ENCODE data around the gene TEX11. TPM values are rescaled to one million over a fixed set of nuclear protein-coding genes. Genes with fewer than 3 reads are reported as not detected.

TEX11 gene
- total and polyA plus RNA-seq, 9 of the 15 experiments (the other 6 are each of a cell fraction or from before 2014, with no cell fraction given) = 0.27 to 1.1 (median 0.45) TPM

GRCh38 chrX:70498129-70498528 lies 410.4 kb downstream of the TEX11 start:
- H3K4me3 ChIP-seq = no peak overlapping the region
- H3K9me3 ChIP-seq (replicated peaks; ENCODE audit: control insufficient read depth, insufficient read depth, low read depth, low read length) = no peaks in the 10 kb centered on the region
- TF ChIP-seq KDM1A (IDR thresholded peaks at IDR 0.05) (no peak), NKRF (IDR thresholded peaks at IDR 0.05; ENCODE audit: borderline replicate concordance) (no peak), SMARCB1 (IDR thresholded peaks at IDR 0.05; ENCODE audit: insufficient read length, low read depth) (no peak), SUPT5H (IDR thresholded peaks at IDR 0.05) (no peak), ILK (tag; IDR thresholded peaks at IDR 0.05; ENCODE audit: borderline replicate concordance, low read depth) (no peak), NRF1 (conservative IDR thresholded peaks at IDR 0.05 in 1 of 2, IDR thresholded peaks at IDR 0.05 in 1 of 2) (no peak), PTTG1 (tag; IDR thresholded peaks at IDR 0.05; ENCODE audit: low read depth) (no peak), NCOA6 (IDR thresholded peaks at IDR 0.05) (no peak), EZH2 (IDR thresholded peaks at IDR 0.05; ENCODE audit: borderline replicate concordance, low read depth, low read length) (no peak), SAFB (IDR thresholded peaks at IDR 0.05; ENCODE audit: borderline replicate concordance, low read depth, low read length) (no peak), HDAC8 (tag; IDR thresholded peaks at IDR 0.05) (no peak), ZNF77 (CRISPR knock-in tag; IDR thresholded peaks at IDR 0.05) (no peak), BHLHE40 (IDR thresholded peaks at IDR 0.05; ENCODE audit: low read length) (no peak), ZNF384 (IDR thresholded peaks at IDR 0.05; ENCODE audit: low read depth, low read length) (no peak), POLR2A (conservative IDR thresholded peaks at IDR 0.05) (no peak)
- TF ChIP-seq, protein P1, sequence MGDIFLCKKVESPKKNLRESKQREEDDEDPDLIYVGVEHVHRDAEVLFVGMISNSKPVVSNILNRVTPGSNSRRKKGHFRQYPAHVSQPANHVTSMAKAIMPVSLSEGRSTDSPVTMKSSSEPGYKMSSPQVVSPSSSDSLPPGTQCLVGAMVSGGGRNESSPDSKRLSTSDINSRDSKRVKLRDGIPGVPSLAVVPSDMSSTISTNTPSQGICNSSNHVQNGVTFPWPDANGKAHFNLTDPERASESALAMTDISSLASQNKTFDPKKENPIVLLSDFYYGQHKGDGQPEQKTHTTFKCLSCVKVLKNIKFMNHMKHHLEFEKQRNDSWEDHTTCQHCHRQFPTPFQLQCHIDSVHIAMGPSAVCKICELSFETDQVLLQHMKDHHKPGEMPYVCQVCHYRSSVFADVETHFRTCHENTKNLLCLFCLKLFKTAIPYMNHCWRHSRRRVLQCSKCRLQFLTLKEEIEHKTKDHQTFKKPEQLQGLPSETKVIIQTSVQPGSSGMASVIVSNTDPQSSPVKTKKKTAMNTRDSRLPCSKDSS (IDR thresholded peaks at IDR 0.05; ENCODE audit: low read depth, partially characterized antibody) = no peak
- no peak for FAIRE-seq
- H3K27me3 ChIP-seq (ENCODE audit: control insufficient read depth in 2 of 2, insufficient read depth in 2 of 2, low read length in 2 of 2) = no peaks in the 10 kb centered on the region
- no peak overlapping the region for H2AFZ ChIP-seq (ENCODE audit: low read depth, low read length)
- no peaks in the 10 kb centered on the region for H3K9me1 ChIP-seq (ENCODE audit: control insufficient read depth, insufficient read depth, low read length)
- BruUV-seq (replicated peaks) = no TSS peak
- ChIA-PET POLR2A (no interaction called here), CTCF (ENCODE audit: low intra/inter-chr PET ratio) (no interaction called here)
- intact Hi-C loops (cut with micrococcal nuclease) = no loop called here
- H3K4me1 ChIP-seq (replicated peaks in 1 of 2; ENCODE audit: control insufficient read depth in 2 of 2, insufficient read depth in 2 of 2, low read length in 2 of 2) = no peaks in the 10 kb centered on the region
- H3K36me3 ChIP-seq (ENCODE audit: control insufficient read depth, insufficient read depth, low read length) = no peaks in the 10 kb centered on the region
- DNase-seq (ENCODE audit: extremely low read depth in 1 of 4, low spot score in 3 of 4) = no peak
- H3K27ac ChIP-seq (ENCODE audit: extremely low read depth, low read depth, low read length) = no peak overlapping the region
- no peak for ATAC-seq
- no peak overlapping the region for H3K9ac ChIP-seq (ENCODE audit: insufficient read depth in 1 of 2, low read depth in 2 of 2, low read length in 2 of 2)
- WGBS (ENCODE audit: insufficient coverage, low coverage, missing lambda C conversion rate) = 25% methylated on average over 2 of the region's 2 CpGs
- in situ Hi-C loops (cut with MboI) = no loop called here
- H3K79me2 ChIP-seq (ENCODE audit: control insufficient read depth, insufficient read depth, low read length) = no peaks in the 10 kb centered on the region
- H3K4me2 ChIP-seq (ENCODE audit: insufficient read depth, low read length) = no peak overlapping the region
- no peaks in the 10 kb centered on the region for H4K20me1 ChIP-seq (replicated peaks; ENCODE audit: control insufficient read depth, insufficient read depth, low read length)

Data from K562 (cell line).